GM12878 (cell line): ENCODE data around the gene FBXL14. TPM values are rescaled to one million over a fixed set of nuclear protein-coding genes. Genes with fewer than 3 reads are reported as not detected.

ENCODE experiments used
- ATAC-seq: fragments of 200-7000 bp; cut with Tn5 transposase; 3 replicates; pipeline ENCODE4 v1.9.1; 2020; ENCODE audit warnings: mild to moderate bottlenecking, moderate library complexity
- BruUV-seq: library from RNA; stranded (reverse); fragments of 400-500 nt; replicated peaks from 2 replicates; lab custom pipeline; 2021; lab: Mats Ljungman, UMichigan
- CTCF ChIA-PET: fragments of 300-600 bp; sonication (Branson Sonifier 250); formaldehyde crosslinking; extraction: SDS; loops from one replicate; lab custom pipeline; 2021; ENCODE audit warnings: inconsistent platforms; lab: Yijun Ruan, JAX
- POLR2A ChIA-PET: fragments of 350-600 bp; formaldehyde crosslinking; extraction: SDS; loops from one replicate; lab custom pipeline; 2021; ENCODE audit warnings: inconsistent platforms; lab: Charles Lee
- RAD21 ChIA-PET: fragments of 300-600 bp; sonication (Branson Sonifier 250); formaldehyde crosslinking; loops from one replicate; lab custom pipeline; 2023; ENCODE audit warnings: antibody characterized with exemption; ENCODE audit not compliant: unreplicated experiment; lab: Charles Lee
- SMC1A ChIA-PET: fragments of 300-600 bp; sonication (Branson Sonifier 250); formaldehyde crosslinking; loops from one replicate; lab custom pipeline; 2023; ENCODE audit not compliant: unreplicated experiment, uncharacterized antibody; lab: Charles Lee
- DNase-seq: peaks from one replicate; pipeline ENCODE4 v3.0.0-alpha.2; 2011; ENCODE audit warnings: low read depth, low spot score
- FAIRE-seq: peaks from 3 replicates; lab custom pipeline; 2011; peaks lifted over from hg19 to GRCh38; lab: Jason Lieb, UNC
- H2AFZ ChIP-seq: 2 replicates; pipeline ENCODE4 v1.6.0; 2011; ENCODE audit warnings: low read depth, low read length, control low read depth; ENCODE audit not compliant: control insufficient read depth
- H3K27ac ChIP-seq: 2 replicates; pipeline ENCODE4 v1.5.1; 2011; ENCODE audit warnings: control low read depth; ENCODE audit not compliant: control insufficient read depth, insufficient read depth
- H3K27me3 ChIP-seq, 2 experiments: replicated peaks in 1 of 2; 2 replicates each; pipeline versions ENCODE4 v1.6.0 to v1.6.1; 2011; ENCODE audit warnings: low read length in 1 of 2; ENCODE audit not compliant: control insufficient read depth in 2 of 2, insufficient read depth in 2 of 2
- H3K36me3 ChIP-seq, 2 experiments: 2 replicates each; pipeline ENCODE4 v1.5.1; 2011; ENCODE audit warnings: low read length in 1 of 2; ENCODE audit not compliant: control insufficient read depth in 2 of 2, insufficient read depth in 2 of 2
- H3K4me1 ChIP-seq: 2 replicates; pipeline ENCODE4 v1.6.1; 2011; ENCODE audit warnings: mild to moderate bottlenecking, low read length, moderate library complexity, mixed read lengths; ENCODE audit not compliant: control insufficient read depth, insufficient read depth
- H3K4me2 ChIP-seq: 2 replicates; pipeline ENCODE4 v1.6.0; 2011; ENCODE audit warnings: control low read depth; ENCODE audit not compliant: control insufficient read depth, insufficient read depth
- H3K4me3 ChIP-seq: fragments of 200-600 bp; sonication (generic); 2 replicates; pipeline ENCODE4 v1.5.1; 2016
- H3K79me2 ChIP-seq: 2 replicates; pipeline ENCODE4 v1.6.0; 2011; ENCODE audit warnings: low read length; ENCODE audit not compliant: control insufficient read depth, insufficient read depth
- H3K9ac ChIP-seq: 2 replicates; pipeline ENCODE4 v1.8.0; 2011; ENCODE audit warnings: low read length, control low read depth, mixed read lengths; ENCODE audit not compliant: control insufficient read depth, insufficient read depth
- H3K9me3 ChIP-seq: replicated peaks from 3 replicates; pipeline ENCODE4 v1.5.1; 2011; ENCODE audit warnings: mild to moderate bottlenecking, low read length; ENCODE audit not compliant: control insufficient read depth, insufficient read depth
- H4K20me1 ChIP-seq: 2 replicates; pipeline ENCODE4 v1.6.0; 2011; ENCODE audit not compliant: control insufficient read depth, insufficient read depth
- ASH2L ChIP-seq: fragments of 300-600, 200-600 bp; sonication (generic); IDR thresholded peaks from 2 replicates; pipeline ENCODE4 v1.6.1; 2017; ENCODE audit warnings: low read depth, mild to moderate bottlenecking, borderline replicate concordance
- BACH1 ChIP-seq: fragments of 450-650 bp; IDR thresholded peaks from 2 replicates; pipeline ENCODE4 v1.6.1; 2017; ENCODE audit warnings: mild to moderate bottlenecking, borderline replicate concordance
- GATAD2B ChIP-seq: fragments of 450-650 bp; conservative IDR thresholded peaks from 2 replicates; pipeline ENCODE4 v1.6.1; 2017; ENCODE audit warnings: low read depth, mild to moderate bottlenecking, moderate library complexity
- IKZF1 ChIP-seq: fragments of 450-650 bp; conservative IDR thresholded peaks from 2 replicates; pipeline ENCODE4 v1.6.1; 2017; ENCODE audit warnings: antibody characterized with exemption, mild to moderate bottlenecking
- KLF5 ChIP-seq: fragments of 450-650 bp; IDR thresholded peaks from 2 replicates; pipeline ENCODE4 v1.6.1; 2014; ENCODE audit warnings: mild to moderate bottlenecking; ENCODE audit not compliant: partially characterized antibody
- MTA3 ChIP-seq: IDR thresholded peaks from 2 replicates; pipeline ENCODE4 v1.6.1; 2012; ENCODE audit warnings: low read length, inconsistent platforms, borderline replicate concordance
- RBBP5 ChIP-seq: fragments of 200-600 bp; sonication (generic); conservative IDR thresholded peaks from 2 replicates; pipeline ENCODE4 v1.6.1; 2016
- RCOR1 ChIP-seq: conservative IDR thresholded peaks from 2 replicates; pipeline ENCODE4 v1.6.1; 2012; ENCODE audit warnings: low read depth, low read length, improper control_type of control experiment
- RFX5 ChIP-seq: IDR thresholded peaks from 2 replicates; pipeline ENCODE4 v1.6.1; 2011; ENCODE audit warnings: low read depth, low read length, improper control_type of control experiment
- TARDBP ChIP-seq: IDR thresholded peaks from 2 replicates; pipeline ENCODE4 v1.6.1; 2016; ENCODE audit warnings: borderline replicate concordance
- TCF12 ChIP-seq: IDR thresholded peaks from 2 replicates; pipeline ENCODE4 v1.6.1; 2011; ENCODE audit warnings: low read depth, mild to moderate bottlenecking, low read length
- YY1 ChIP-seq: IDR thresholded peaks from 2 replicates; pipeline ENCODE4 v1.6.1; 2011; ENCODE audit warnings: low read depth, mild to moderate bottlenecking, low read length
- ZBED1 ChIP-seq: IDR thresholded peaks from 2 replicates; pipeline ENCODE4 v1.6.1; 2016; ENCODE audit warnings: borderline replicate concordance
- WGBS: methylation state at CpG from one replicate; pipeline ENCODE4 v1.1.6; 2016; ENCODE audit warnings: low lambda C conversion rate; ENCODE audit not compliant: insufficient replicate concordance, insufficient coverage; ENCODE audit errors: missing lambda C conversion rate; 5-methylcytosine and 5-hydroxymethylcytosine counted together
- in situ Hi-C: fragments of 300-500 bp; cut with MboI; formaldehyde crosslinking; loops from 9 replicates; pipeline ENCODE4 v1.14.3; 2018; ENCODE audit warnings: mixed read lengths
- intact Hi-C: fragments of 100-400 bp; cut with micrococcal nuclease; formaldehyde crosslinking; loops from one replicate; pipeline ENCODE4 v1.14.2; 2022; ENCODE audit not compliant: unreplicated experiment
- polyA plus RNA-seq, 11 experiments: library from polyadenylated mRNA; depleted of rRNA in 4 of 11; unstranded in 6 of 11; stranded (reverse) in 5 of 11; fragments of >200 nt; fragmentation: Nextera tagmentation in 4 of 11; fragmentation: Illumina TruSeq in 1 of 11; extraction: Ambion mirVana in 4 of 11; extraction: Trizol in 1 of 11; gene quantifications; 1 replicate in 1 of 11; 2 replicates in 10 of 11; pipeline versions ENCODE4 v1.2.1 to v1.2.3, GENCODE V29; 2011 to 2016; ENCODE audit warnings: inconsistent platforms in 2 of 11, missing spikeins in 2 of 11, low read depth in 1 of 11
- total RNA-seq, 4 experiments: library from RNA; depleted of rRNA in 3 of 4; stranded (reverse); fragments of >200 nt in 3 of 4; fragmentation: Illumina TruSeq in 1 of 4; extraction: Trizol in 1 of 4; gene quantifications; 2 replicates each; pipeline versions ENCODE4 v1.2.1 to v1.2.3, GENCODE V29; 2013 to 2021
- TF ChIP-seq, protein P1 (sequence below): fragments of 150-350 bp; IDR thresholded peaks from 2 replicates; pipeline ENCODE4 v1.6.1; 2016; ENCODE audit warnings: low read depth, low read length
- TF ChIP-seq, protein P2 (sequence below): fragments of 450-650 bp; IDR thresholded peaks from 2 replicates; pipeline ENCODE4 v1.6.1; 2016; ENCODE audit warnings: mild to moderate bottlenecking
- TF ChIP-seq, protein P3 (sequence below): fragments of 450-650 bp; IDR thresholded peaks from 2 replicates; pipeline ENCODE4 v1.6.1; 2017; ENCODE audit warnings: mild to moderate bottlenecking, low read depth, inconsistent platforms; ENCODE audit not compliant: poor library complexity, severe bottlenecking

The FBXL14 gene
- total and polyA plus RNA-seq, 10 of the 15 experiments (the other 5 are each of a cell fraction or from before 2014, with no cell fraction given), result 0.44 to 19.0 (median 2.9) TPM

DNA sequence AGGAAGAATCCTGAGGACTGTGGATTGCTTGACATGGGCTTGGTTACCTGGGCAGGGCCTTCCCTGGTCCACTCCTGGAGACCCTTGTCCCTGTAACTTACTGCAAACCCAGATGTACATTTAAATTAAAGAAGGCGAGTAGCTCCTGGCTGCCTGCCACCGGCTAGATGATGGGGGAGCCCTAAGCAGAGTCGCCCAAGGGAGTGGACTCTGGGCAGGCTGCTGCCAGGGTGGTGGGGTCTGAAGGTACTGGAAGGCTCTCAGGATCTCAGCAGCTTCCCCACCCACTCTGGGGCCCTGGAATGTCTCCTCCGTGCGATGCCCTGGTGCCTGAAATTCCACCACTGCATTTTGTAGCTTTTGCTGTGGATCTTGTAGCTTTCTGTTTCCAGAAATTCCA, 74.7 kb downstream of the FBXL14 start (continued):
- TF ChIP-seq TCF12 (no peak), RBBP5 (no peak), TARDBP (no peak), KLF5 (no peak), ZBED1 (no peak)
- TF ChIP-seq, protein P1, sequence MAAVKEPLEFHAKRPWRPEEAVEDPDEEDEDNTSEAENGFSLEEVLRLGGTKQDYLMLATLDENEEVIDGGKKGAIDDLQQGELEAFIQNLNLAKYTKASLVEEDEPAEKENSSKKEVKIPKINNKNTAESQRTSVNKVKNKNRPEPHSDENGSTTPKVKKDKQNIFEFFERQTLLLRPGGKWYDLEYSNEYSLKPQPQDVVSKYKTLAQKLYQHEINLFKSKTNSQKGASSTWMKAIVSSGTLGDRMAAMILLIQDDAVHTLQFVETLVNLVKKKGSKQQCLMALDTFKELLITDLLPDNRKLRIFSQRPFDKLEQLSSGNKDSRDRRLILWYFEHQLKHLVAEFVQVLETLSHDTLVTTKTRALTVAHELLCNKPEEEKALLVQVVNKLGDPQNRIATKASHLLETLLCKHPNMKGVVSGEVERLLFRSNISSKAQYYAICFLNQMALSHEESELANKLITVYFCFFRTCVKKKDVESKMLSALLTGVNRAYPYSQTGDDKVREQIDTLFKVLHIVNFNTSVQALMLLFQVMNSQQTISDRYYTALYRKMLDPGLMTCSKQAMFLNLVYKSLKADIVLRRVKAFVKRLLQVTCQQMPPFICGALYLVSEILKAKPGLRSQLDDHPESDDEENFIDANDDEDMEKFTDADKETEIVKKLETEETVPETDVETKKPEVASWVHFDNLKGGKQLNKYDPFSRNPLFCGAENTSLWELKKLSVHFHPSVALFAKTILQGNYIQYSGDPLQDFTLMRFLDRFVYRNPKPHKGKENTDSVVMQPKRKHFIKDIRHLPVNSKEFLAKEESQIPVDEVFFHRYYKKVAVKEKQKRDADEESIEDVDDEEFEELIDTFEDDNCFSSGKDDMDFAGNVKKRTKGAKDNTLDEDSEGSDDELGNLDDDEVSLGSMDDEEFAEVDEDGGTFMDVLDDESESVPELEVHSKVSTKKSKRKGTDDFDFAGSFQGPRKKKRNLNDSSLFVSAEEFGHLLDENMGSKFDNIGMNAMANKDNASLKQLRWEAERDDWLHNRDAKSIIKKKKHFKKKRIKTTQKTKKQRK, result no peak

DNA sequence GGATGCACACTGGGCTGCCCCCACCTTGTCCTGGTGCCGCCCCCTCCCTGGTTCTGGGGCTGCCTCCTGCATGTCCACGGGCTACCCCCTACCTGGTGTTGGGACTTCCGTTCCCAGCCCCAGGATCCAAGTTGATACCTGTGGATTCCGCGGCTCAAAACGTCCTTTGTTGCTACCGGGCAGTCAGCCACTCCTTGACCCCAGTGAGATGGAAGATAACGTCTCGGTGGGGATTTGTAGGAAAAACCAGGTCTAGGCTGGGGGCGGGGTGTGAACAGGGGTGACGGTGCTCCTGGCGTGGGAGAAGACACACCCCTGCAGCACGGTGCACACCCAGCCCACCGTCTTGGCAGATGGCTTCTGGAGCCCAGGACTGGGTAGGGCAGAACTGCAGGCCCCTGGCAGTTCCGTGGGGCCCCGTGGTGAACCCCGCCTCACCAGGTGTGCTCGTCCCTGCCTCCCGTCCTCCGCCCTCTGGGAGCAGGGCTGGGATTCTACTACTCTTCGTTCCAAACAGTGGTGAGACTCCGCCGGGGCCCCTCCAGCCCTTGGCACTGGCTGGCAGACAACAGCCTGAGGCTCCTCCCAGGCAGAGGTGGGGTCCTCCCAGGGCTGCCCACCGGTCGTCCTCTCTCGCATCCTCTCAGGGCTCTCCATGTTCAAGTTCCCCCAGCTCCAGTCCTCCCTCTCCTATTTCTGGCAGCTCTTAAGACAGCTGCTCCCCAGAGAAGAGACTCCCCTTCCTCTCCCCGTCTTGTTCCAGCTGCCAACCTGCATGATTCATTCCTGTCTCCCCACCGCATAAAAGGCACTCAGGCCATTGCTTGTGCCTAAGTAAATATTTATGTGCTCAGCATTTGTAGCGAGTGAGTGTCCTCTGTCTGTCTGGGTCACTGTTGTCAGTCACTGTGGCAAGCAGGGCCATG, 75.5 kb downstream of the FBXL14 start:
- BruUV-seq, result no TSS peak
- H3K27ac ChIP-seq, result no peak overlapping the region
- 58% methylated on average over 29 of the region's 29 CpGs for WGBS
- ChIA-PET SMC1A (interaction anchor here (0.6 to 4.4 kb wide), 15 partner anchors 27 to 401 kb away, joined by 3 to 88 read pairs (median 4); no protein-coding TSS in a partner anchor), POLR2A (interaction anchor here (0.8 to 1.0 kb wide), 3 partner anchors 61 to 65 kb away, joined by 3 to 5 read pairs (median 3); no protein-coding TSS in a partner anchor), RAD21 (interaction anchor here (0.8 to 3.6 kb wide), 7 partner anchors 9 to 402 kb away, joined by 4 to 61 read pairs (median 7); no protein-coding TSS in a partner anchor), CTCF (interaction anchor here (1.1 to 8.1 kb wide), 13 partner anchors 8 to 401 kb away, joined by 3 to 193 read pairs (median 14); no protein-coding TSS in a partner anchor)
- no peak overlapping the region for H2AFZ ChIP-seq
- intact Hi-C loops (loop anchor here (5.0 kb wide), 1 partner anchor 402 kb away; no protein-coding TSS in a partner anchor), in situ Hi-C loops (no loop called here)
- FAIRE-seq, result no peak
- H4K20me1 ChIP-seq, result no peaks in the 10 kb centered on the region
- H3K4me3 ChIP-seq, result no peak overlapping the region
- H3K9me3 ChIP-seq, result no peaks in the 10 kb centered on the region
- H3K79me2 ChIP-seq, result no peaks in the 10 kb centered on the region
- H3K4me2 ChIP-seq, result no peak overlapping the region
- no peak for DNase-seq
- H3K4me1 ChIP-seq, result no peaks in the 10 kb centered on the region
- no peaks in the 10 kb centered on the region for H3K36me3 ChIP-seq
- H3K9ac ChIP-seq, result no peak overlapping the region
- no peaks in the 10 kb centered on the region for H3K27me3 ChIP-seq
- no peak for ATAC-seq
- TF ChIP-seq ASH2L, result no peak
- TF ChIP-seq, protein P2, sequence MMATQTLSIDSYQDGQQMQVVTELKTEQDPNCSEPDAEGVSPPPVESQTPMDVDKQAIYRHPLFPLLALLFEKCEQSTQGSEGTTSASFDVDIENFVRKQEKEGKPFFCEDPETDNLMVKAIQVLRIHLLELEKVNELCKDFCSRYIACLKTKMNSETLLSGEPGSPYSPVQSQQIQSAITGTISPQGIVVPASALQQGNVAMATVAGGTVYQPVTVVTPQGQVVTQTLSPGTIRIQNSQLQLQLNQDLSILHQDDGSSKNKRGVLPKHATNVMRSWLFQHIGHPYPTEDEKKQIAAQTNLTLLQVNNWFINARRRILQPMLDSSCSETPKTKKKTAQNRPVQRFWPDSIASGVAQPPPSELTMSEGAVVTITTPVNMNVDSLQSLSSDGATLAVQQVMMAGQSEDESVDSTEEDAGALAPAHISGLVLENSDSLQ, result no peak
- no peak for TF ChIP-seq RFX5
- TF ChIP-seq IKZF1, result no peak
- TF ChIP-seq MTA3, result no peak
- TF ChIP-seq RCOR1, result no peak
- no peak for TF ChIP-seq YY1
- TF ChIP-seq, protein P3, sequence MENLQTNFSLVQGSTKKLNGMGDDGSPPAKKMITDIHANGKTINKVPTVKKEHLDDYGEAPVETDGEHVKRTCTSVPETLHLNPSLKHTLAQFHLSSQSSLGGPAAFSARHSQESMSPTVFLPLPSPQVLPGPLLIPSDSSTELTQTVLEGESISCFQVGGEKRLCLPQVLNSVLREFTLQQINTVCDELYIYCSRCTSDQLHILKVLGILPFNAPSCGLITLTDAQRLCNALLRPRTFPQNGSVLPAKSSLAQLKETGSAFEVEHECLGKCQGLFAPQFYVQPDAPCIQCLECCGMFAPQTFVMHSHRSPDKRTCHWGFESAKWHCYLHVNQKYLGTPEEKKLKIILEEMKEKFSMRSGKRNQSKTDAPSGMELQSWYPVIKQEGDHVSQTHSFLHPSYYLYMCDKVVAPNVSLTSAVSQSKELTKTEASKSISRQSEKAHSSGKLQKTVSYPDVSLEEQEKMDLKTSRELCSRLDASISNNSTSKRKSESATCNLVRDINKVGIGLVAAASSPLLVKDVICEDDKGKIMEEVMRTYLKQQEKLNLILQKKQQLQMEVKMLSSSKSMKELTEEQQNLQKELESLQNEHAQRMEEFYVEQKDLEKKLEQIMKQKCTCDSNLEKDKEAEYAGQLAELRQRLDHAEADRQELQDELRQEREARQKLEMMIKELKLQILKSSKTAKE, result no peak
- TF ChIP-seq BACH1, result no peak
- no peak for TF ChIP-seq GATAD2B
